Measurements from ENCODE around the gene DOCK2.

DOCK2 gene

DNA sequence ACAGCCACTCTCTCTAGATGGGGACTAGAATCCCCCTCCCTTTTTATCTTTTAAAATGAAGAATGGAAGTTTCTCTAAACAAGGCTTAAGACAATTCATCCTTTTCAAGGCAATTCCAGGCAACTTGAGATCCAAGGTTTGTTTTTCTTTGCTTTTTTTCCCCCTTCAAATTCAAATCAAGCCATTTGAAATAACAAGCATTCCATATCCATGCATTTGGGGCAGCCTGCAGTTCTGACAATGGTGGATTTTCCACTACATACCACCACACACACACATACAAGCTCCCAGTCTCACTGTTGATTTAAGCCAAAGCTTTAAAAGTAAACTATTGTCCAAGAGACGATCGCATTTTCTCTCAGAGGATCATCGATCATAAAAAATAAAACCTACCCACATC, 342.8 kb downstream of the DOCK2 start:
- TF ChIP-seq, protein P1, sequence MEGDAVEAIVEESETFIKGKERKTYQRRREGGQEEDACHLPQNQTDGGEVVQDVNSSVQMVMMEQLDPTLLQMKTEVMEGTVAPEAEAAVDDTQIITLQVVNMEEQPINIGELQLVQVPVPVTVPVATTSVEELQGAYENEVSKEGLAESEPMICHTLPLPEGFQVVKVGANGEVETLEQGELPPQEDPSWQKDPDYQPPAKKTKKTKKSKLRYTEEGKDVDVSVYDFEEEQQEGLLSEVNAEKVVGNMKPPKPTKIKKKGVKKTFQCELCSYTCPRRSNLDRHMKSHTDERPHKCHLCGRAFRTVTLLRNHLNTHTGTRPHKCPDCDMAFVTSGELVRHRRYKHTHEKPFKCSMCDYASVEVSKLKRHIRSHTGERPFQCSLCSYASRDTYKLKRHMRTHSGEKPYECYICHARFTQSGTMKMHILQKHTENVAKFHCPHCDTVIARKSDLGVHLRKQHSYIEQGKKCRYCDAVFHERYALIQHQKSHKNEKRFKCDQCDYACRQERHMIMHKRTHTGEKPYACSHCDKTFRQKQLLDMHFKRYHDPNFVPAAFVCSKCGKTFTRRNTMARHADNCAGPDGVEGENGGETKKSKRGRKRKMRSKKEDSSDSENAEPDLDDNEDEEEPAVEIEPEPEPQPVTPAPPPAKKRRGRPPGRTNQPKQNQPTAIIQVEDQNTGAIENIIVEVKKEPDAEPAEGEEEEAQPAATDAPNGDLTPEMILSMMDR (IDR thresholded peaks at IDR 0.05; ENCODE audit: low read depth, low read length): no peak
- DNase-seq (ENCODE audit: extremely low read depth, low read depth): no peak

DNA sequence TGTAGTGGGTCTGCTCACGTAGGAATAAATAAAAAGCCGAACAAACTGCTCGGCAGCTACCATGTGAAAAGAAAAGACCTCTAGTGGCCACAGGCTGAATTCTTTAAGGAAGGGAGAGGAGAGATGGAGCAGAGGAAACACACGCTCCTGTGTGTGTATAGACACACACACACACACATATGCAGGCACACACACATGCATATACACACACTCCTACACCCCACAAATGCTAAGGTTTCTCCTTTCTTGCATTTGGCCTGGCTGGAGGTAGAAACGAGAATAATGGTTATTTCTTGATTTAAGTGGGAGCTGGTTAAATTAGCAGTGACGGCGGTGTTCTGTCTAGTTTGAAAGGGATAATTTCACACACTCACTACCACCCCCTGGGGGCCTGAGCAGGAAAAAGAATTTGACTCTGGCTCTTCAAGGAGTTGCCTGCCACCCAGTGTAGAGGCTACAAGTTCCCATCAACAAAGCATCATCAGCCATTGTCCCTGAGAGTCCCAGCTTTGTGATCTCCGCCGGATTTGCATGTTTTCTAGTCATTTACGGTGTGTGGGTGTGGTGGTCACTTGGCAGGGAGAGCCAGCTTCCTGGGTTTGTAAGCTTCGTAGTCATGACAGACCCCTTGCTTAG, 343.5 kb downstream of the DOCK2 start, which contains the start of gene INSYN2B:
Gene INSYN2B (minus strand): TSS at position 78 of the 636 bp plus-strand sequence. CDS start 96,597 bp downstream, outside the sequence.
- TF ChIP-seq, protein P1 (IDR thresholded peaks at IDR 0.05; ENCODE audit: low read depth, low read length): peak; percentile 69
- peak; percentile 66 for DNase-seq (ENCODE audit: extremely low read depth, low read depth)

DNA sequence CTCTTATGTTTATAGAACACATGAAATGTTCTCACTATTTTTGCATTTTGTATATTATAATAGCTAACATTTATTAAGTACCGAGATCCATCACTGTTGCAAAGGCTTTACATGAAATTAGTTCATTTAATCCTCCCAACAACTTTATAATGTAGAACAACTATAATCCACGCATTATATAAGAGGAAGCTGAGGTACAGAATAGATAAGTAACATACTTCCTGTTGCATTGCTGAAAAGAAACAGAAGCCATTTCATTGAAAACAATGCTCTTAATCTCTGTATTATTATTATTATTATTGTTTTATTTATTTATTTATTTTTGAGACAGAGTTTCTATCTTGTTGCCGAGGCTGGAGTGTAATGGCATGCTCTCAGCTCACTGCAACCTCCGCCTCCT, 351.1 kb downstream of the DOCK2 start:
- TF ChIP-seq, protein P1 (IDR thresholded peaks at IDR 0.05; ENCODE audit: low read depth, low read length): no peak
- DNase-seq (ENCODE audit: extremely low read depth, low read depth): no peak

DNA sequence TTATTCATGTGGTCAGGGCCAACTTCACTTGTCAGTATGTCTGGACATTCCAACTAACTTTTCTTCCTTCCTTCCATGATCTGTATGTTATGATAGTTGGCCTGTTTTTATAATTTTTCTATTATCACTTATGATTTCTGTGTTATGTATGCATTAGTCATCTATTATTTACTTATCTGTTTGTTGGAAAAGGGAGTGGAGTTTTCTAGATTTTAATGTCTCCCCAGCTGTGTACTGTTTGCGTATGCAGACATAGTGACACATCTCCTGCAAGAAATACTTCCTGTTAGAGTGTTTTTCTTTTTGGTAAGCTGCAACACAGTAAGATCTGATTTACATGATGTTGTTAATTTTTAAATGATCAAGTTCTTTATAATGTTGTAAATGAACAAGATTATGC, 351.9 kb downstream of the DOCK2 start:
- TF ChIP-seq, protein P1 (IDR thresholded peaks at IDR 0.05; ENCODE audit: low read depth, low read length): no peak
- no peak for DNase-seq (ENCODE audit: extremely low read depth, low read depth)

DNA sequence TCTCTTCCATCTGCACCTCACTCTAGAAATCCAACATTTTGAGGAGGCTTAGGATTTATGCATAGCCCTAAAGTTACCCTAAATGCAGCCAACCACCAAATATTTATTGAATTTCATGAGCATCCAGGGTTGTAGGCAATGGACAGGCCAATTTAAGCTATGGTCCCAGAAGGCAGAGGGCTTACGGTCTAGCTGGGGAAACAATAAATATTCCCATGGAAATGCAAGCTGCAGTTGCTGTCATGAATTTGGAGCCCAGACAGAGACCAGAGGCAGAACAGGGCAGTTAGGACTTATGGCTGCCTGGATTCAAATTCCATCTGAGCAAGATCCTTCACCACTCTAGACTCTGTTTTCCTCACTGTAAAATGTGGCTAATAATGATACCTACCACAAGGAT, 352.3 kb downstream of the DOCK2 start:
- DNase-seq (ENCODE audit: extremely low read depth, low read depth): no peak
- TF ChIP-seq, protein P1 (IDR thresholded peaks at IDR 0.05; ENCODE audit: low read depth, low read length): no peak

DNA sequence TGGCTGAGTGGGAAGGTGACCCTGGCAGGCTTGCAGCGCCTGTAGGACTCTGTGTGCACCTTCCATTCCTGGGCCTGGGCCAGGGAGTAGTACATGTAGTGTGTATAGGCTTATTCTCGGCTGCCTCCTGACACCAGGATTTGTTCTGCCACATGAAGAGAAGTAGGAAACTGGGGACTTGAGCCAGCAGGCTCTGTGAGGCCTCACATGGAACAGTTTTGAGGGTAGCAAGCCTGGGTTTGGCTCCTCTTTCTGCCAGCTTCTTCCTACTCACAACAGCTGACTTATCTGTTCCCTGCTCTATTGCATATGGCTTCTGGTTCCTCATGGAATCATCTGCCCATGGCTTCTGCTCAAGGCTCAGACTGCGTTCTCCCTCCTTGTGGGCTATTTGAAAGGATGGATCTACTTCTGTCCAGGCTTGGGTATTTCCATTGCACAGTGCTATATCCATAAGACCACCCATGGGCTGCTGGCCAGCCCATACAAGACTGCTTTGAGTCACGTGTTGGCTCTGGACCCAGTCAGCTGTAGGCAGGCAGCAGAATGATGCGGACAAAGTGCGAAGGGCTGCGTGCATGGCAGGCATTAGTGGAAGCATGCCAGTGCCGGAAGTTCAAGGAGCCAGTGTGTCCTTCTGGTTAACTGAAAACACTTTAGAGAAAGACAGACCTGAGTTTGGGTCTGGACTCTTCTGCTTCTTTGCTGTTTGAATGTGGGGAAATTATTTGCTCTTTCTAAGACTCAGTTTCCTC, 354.2 kb downstream of the DOCK2 start:
- no peak for DNase-seq (ENCODE audit: extremely low read depth, low read depth)
- TF ChIP-seq, protein P1 (IDR thresholded peaks at IDR 0.05; ENCODE audit: low read depth, low read length): no peak

DNA sequence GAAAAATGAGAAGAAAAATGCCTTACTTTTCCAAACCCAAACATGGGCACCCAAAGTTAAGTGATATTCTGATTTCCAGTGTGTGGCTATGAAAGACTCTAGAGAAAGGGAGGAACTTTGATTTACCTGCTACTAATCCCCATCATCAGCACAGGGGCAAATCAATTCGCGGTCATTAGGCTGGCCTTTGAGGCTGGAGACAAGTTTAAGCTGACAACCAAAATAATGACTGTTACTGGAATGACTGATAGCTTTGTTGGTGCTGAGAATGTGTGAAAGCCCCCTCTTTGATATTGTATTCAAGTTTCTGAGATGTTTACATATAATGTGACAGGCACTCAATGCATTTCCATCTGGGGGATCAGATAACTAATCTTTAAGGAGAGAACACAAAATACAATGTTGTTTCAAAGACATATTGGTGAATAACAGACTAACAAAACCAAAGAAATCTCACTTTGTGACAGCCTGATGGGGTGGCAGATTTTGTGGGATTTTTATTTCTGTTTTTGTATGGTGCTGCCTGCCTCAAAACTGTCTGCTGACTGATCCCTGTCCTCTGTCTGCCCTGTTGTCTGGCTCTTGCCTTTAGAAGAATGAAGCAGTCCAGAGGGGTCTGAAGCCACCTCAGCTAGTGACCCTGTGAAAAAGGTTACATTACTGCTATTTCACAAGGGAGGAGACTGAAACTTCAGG, 355.9 kb downstream of the DOCK2 start:
- no peak for DNase-seq (ENCODE audit: extremely low read depth, low read depth)
- TF ChIP-seq, protein P1 (IDR thresholded peaks at IDR 0.05; ENCODE audit: low read depth, low read length): no peak
